K562 (cell line): ENCODE data around the gene RPF1. TPM values are rescaled to one million over a fixed set of nuclear protein-coding genes. Genes with fewer than 3 reads are reported as not detected.

Source experiments
- ARNT ChIP-seq, 2 experiments: fragments of 450-650 bp; IDR thresholded peaks; 2 replicates each; pipeline ENCODE4 v1.6.1; 2016; ENCODE audit warnings: mild to moderate bottlenecking in 1 of 2
- BCOR ChIP-seq: fragments of 450-650 bp; IDR thresholded peaks from 2 replicates; pipeline ENCODE4 v1.6.1; 2016
- CBX8 ChIP-seq: fragments of 200-600 bp; sonication (generic); IDR thresholded peaks from 2 replicates; pipeline ENCODE4 v1.6.1; 2012; ENCODE audit warnings: borderline replicate concordance, mixed run types, low read depth, mild to moderate bottlenecking, moderate library complexity, mixed read lengths, low read length, control low read depth, inconsistent platforms; ENCODE audit not compliant: poor library complexity, severe bottlenecking; ENCODE audit errors: extremely low read depth
- CREM ChIP-seq: IDR thresholded peaks from 2 replicates; pipeline ENCODE4 v1.6.1; 2014; ENCODE audit warnings: antibody characterized with exemption, low read depth
- GABPB1 ChIP-seq: sonication (generic); formaldehyde crosslinking; IDR thresholded peaks from 2 replicates; pipeline ENCODE4 v1.8.0; 2022; ENCODE audit warnings: mild to moderate bottlenecking, missing genetic modification reagents
- GTF2F1 ChIP-seq: IDR thresholded peaks from 2 replicates; pipeline ENCODE4 v1.6.1; 2011; ENCODE audit warnings: low read depth, low read length, improper control_type of control experiment
- HDGF ChIP-seq: fragments of 450-650 bp; IDR thresholded peaks from 2 replicates; pipeline ENCODE4 v1.6.1; 2016
- HMG20A ChIP-seq: fragments of 450-650 bp; formaldehyde crosslinking; conservative IDR thresholded peaks from 2 replicates; pipeline ENCODE4 v1.4.0; 2020; ENCODE audit warnings: mild to moderate bottlenecking, mixed read lengths
- HNRNPUL1 ChIP-seq: fragments of 200-400 bp; formaldehyde crosslinking; IDR thresholded peaks from 2 replicates; pipeline ENCODE4 v1.6.1; 2017; ENCODE audit warnings: low read length
- L3MBTL2 ChIP-seq: fragments of 450-650 bp; IDR thresholded peaks from 2 replicates; pipeline ENCODE4 v1.6.1; 2016; ENCODE audit warnings: mild to moderate bottlenecking, moderate library complexity
- MXD1 ChIP-seq: fragments of 250-450 bp; sonication (Bioruptor Pico); IDR thresholded peaks from 2 replicates; pipeline ENCODE4 v1.8.0; 2021; ENCODE audit warnings: borderline replicate concordance, mild to moderate bottlenecking, moderate library complexity; ENCODE audit not compliant: poor library complexity, severe bottlenecking
- NCOA2 ChIP-seq, 2 experiments: fragments of 450-650 bp; IDR thresholded peaks; 2 replicates each; pipeline ENCODE4 v1.6.1; 2018; ENCODE audit warnings: mild to moderate bottlenecking in 2 of 2, moderate library complexity in 1 of 2; ENCODE audit not compliant: partially characterized antibody in 2 of 2
- NR2F6 ChIP-seq: fragments of 450-650 bp; formaldehyde crosslinking; IDR thresholded peaks from 2 replicates; pipeline ENCODE4 v1.4.0; 2020; ENCODE audit warnings: mild to moderate bottlenecking
- PHB ChIP-seq: fragments of 250-450 bp; sonication (Bioruptor Pico); IDR thresholded peaks from 2 replicates; pipeline ENCODE4 v1.5.0; 2021
- POLR2H ChIP-seq: IDR thresholded peaks from 2 replicates; pipeline ENCODE4 v1.6.1; 2016; ENCODE audit warnings: missing genetic modification characterization, low read depth, mild to moderate bottlenecking, control low read depth, missing compliant biosample characterization, moderate library complexity
- SMAD4 ChIP-seq: fragments of 250-450 bp; sonication (Bioruptor Pico); conservative IDR thresholded peaks from 2 replicates; pipeline ENCODE4 v1.8.0; 2021; ENCODE audit warnings: inconsistent platforms, mild to moderate bottlenecking, moderate library complexity
- UBTF ChIP-seq, 2 experiments: IDR thresholded peaks; 2 replicates each; pipeline ENCODE4 v1.6.1; 2012; ENCODE audit warnings: improper control_type of control experiment in 2 of 2, low read depth in 2 of 2, low read length in 2 of 2, borderline replicate concordance in 1 of 2
- XRCC3 ChIP-seq: fragments of 450-650 bp; IDR thresholded peaks from 2 replicates; pipeline ENCODE4 v1.6.1; 2017; ENCODE audit warnings: mild to moderate bottlenecking, moderate library complexity
- ZNF232 ChIP-seq: sonication (generic); formaldehyde crosslinking; IDR thresholded peaks from 2 replicates; pipeline ENCODE4 v1.8.0; 2022; ENCODE audit warnings: mild to moderate bottlenecking, missing genetic modification reagents
- ZNF282 ChIP-seq: sonication (generic); formaldehyde crosslinking; IDR thresholded peaks from 2 replicates; pipeline ENCODE4 v1.8.1; 2023; ENCODE audit warnings: missing genetic modification reagents
- polyA plus RNA-seq, 8 experiments: library from polyadenylated mRNA; depleted of rRNA in 4 of 8; stranded (reverse) in 5 of 8; unstranded in 3 of 8; fragments of >200 nt; fragmentation: Nextera tagmentation in 2 of 8; fragmentation: Illumina TruSeq in 1 of 8; extraction: Ambion mirVana in 2 of 8; extraction: Trizol in 1 of 8; gene quantifications; 2 replicates each; pipeline versions ENCODE4 v1.2.1 to v1.2.3, GENCODE V29; 2011 to 2014; ENCODE audit warnings: inconsistent platforms in 1 of 8, missing spikeins in 1 of 8
- total RNA-seq, 7 experiments: library from RNA; depleted of rRNA in 6 of 7; stranded (reverse); fragments of >200 nt in 6 of 7; fragmentation: Illumina TruSeq in 2 of 7; extraction: Trizol in 2 of 7; gene quantifications; 2 replicates each; pipeline versions ENCODE4 v1.2.1 to v1.2.3, GENCODE V29; 2011 to 2021; ENCODE audit warnings: low replicate concordance in 1 of 7
- TF ChIP-seq, protein P1 (sequence below): fragments of 150-350 bp; conservative IDR thresholded peaks from 2 replicates; pipeline ENCODE4 v1.6.1; 2014; ENCODE audit warnings: low read length

The RPF1 gene
- total and polyA plus RNA-seq, 9 of the 15 experiments (the other 6 are each of a cell fraction or from before 2014, with no cell fraction given): 52.4 to 156 (median 90.2) TPM

DNA sequence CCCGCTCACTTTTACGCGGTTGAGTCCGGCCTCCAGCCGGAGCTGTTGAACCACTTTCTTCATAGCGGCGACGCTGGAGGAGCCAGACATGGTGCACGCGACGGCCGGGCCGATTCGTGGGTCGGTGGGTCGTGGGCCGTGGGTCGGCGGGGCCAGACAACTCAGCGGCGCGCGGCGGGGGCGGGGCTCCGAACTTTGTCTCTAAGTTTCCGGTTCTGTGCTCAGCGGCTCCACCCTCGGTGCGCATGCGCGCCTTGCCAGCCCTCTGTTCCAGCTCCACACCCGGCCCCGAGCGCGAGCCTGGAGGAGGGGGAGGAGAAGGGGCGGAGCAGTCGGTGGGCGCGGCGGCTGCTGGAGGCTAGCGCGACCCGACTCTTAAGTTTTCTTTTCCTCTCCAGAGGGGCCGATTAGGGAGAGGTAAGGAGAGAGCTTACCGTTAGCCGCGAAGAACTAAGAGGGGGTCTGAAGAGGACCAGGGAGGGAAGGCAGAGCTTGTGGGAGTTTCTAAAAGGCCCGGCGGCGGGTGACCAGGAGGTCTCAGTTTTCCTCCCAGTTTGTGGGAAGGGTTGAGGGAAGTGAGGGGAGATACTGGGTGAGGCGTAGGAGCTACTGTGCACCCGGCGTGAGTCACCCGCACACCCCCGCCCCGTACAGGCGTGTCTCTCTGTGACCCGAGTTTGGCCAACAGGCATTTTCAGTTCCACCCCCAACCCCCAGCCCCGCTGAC is 27.1 kb downstream of the RPF1 start, which contains the start of the genes GNG5 and SPATA1 (continued):
- no peak for TF ChIP-seq MXD1 (CRISPR knock-in tag)
- TF ChIP-seq NCOA2 (IDR thresholded peaks at IDR 0.05; ENCODE audit: partially characterized antibody in 2 of 2): no peak
- 0 out of 2 replicates have a peak, but pooled peaks have one; percentile 11 for TF ChIP-seq BCOR
- TF ChIP-seq, protein P1, sequence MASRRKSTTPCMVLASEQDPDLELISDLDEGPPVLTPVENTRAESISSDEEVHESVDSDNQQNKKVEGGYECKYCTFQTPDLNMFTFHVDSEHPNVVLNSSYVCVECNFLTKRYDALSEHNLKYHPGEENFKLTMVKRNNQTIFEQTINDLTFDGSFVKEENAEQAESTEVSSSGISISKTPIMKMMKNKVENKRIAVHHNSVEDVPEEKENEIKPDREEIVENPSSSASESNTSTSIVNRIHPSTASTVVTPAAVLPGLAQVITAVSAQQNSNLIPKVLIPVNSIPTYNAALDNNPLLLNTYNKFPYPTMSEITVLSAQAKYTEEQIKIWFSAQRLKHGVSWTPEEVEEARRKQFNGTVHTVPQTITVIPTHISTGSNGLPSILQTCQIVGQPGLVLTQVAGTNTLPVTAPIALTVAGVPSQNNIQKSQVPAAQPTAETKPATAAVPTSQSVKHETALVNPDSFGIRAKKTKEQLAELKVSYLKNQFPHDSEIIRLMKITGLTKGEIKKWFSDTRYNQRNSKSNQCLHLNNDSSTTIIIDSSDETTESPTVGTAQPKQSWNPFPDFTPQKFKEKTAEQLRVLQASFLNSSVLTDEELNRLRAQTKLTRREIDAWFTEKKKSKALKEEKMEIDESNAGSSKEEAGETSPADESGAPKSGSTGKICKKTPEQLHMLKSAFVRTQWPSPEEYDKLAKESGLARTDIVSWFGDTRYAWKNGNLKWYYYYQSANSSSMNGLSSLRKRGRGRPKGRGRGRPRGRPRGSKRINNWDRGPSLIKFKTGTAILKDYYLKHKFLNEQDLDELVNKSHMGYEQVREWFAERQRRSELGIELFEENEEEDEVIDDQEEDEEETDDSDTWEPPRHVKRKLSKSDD: 0 out of 2 replicates have a peak, but pooled peaks have one; percentile 49
- TF ChIP-seq NR2F6 (CRISPR knock-in tag): no peak
- peak; percentile 91 for TF ChIP-seq POLR2H (tag)
- TF ChIP-seq L3MBTL2: peak; percentile 70
- no peak for TF ChIP-seq XRCC3
- TF ChIP-seq ARNT (IDR thresholded peaks at IDR 0.05): peak; percentile 47 to 72; a peak in 2 of 4 replicates
- TF ChIP-seq HNRNPUL1: no peak
- TF ChIP-seq ZNF232: no peak
- peak; percentile 64 for TF ChIP-seq GTF2F1
- peak; percentile 81; the same call in 1 of the 2 replicates for TF ChIP-seq SMAD4 (CRISPR knock-in tag)
- no peak for TF ChIP-seq ZNF282 (CRISPR knock-in tag)
- TF ChIP-seq CREM: peak; percentile 79
- peak; percentile 63 for TF ChIP-seq GABPB1 (CRISPR knock-in tag)
- no peak for TF ChIP-seq HMG20A (CRISPR knock-in tag)
- peak; percentile 61 to 88; a peak in 2 of 4 replicates for TF ChIP-seq UBTF (IDR thresholded peaks at IDR 0.05; ENCODE audit: borderline replicate concordance in 1 of 2, low read depth in 2 of 2, low read length in 2 of 2)
- TF ChIP-seq CBX8: no peak
- TF ChIP-seq HDGF: no peak
- TF ChIP-seq PHB (CRISPR knock-in tag): no peak
